Measurements from ENCODE around the gene SLC34A3. TPM values are rescaled to one million over a fixed set of nuclear protein-coding genes. Genes with fewer than 3 reads are reported as not detected.
"Not testable (repeated sequence)": the region's sequence is repeated elsewhere in the genome, so short reads cannot be mapped to it uniquely, and the experiment has no call there.

SLC34A3 gene
- total RNA-seq, 2 donors from 2014 or later = not detected

DNA sequence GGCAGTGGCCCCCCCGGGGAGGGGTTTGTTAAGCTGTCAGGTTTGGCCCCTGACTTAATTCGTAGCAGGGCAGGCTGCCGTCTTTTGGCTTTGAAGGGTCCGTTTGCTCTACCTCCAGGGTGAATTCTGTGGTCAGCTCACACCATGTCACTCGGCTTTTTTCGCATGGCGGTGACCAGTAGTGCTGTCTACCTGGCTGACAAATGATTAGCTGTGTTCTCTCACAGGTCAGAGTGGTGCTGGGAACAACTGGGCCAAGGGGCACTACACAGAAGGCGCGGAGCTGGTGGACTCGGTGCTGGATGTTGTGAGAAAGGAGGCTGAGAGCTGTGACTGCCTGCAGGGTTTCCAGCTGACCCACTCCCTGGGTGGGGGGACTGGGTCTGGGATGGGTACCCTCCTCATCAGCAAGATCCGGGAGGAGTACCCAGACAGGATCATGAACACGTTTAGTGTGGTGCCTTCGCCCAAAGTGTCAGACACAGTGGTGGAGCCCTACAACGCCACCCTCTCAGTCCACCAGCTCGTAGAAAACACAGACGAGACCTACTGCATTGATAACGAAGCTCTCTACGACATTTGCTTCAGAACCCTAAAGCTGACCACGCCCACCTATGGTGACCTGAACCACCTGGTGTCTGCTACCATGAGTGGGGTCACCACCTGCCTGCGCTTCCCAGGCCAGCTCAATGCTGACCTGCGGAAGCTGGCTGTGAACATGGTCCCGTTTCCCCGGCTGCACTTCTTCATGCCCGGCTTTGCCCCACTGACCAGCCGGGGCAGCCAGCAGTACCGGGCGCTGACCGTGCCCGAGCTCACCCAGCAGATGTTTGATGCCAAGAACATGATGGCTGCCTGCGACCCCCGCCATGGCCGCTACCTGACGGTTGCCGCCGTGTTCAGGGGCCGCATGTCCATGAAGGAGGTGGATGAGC is 11.8 kb downstream of the SLC34A3 start:
- peak overlapping the region; percentile 96 to 97 for H3K9ac ChIP-seq (ENCODE audit: low read depth in 2 of 2, low read length in 2 of 2)
- intact Hi-C loops (cut with DNase I) = no loop called here
- peaks cover 10% of the 10 kb centered on the region for H3K36me3 ChIP-seq
- no peaks in the 10 kb centered on the region for H3K27me3 ChIP-seq
- peak overlapping the region; percentile 89 for H3K27ac ChIP-seq
- H3K9me3 ChIP-seq = no peaks in the 10 kb centered on the region
- H3K4me3 ChIP-seq = peak overlapping the region; percentile 96
- H3K4me1 ChIP-seq = peaks cover 20% of the 10 kb centered on the region
- TF ChIP-seq, protein P1, sequence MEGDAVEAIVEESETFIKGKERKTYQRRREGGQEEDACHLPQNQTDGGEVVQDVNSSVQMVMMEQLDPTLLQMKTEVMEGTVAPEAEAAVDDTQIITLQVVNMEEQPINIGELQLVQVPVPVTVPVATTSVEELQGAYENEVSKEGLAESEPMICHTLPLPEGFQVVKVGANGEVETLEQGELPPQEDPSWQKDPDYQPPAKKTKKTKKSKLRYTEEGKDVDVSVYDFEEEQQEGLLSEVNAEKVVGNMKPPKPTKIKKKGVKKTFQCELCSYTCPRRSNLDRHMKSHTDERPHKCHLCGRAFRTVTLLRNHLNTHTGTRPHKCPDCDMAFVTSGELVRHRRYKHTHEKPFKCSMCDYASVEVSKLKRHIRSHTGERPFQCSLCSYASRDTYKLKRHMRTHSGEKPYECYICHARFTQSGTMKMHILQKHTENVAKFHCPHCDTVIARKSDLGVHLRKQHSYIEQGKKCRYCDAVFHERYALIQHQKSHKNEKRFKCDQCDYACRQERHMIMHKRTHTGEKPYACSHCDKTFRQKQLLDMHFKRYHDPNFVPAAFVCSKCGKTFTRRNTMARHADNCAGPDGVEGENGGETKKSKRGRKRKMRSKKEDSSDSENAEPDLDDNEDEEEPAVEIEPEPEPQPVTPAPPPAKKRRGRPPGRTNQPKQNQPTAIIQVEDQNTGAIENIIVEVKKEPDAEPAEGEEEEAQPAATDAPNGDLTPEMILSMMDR (IDR thresholded peaks at IDR 0.05) = no peak
- peak; percentile 23 for DNase-seq

DNA sequence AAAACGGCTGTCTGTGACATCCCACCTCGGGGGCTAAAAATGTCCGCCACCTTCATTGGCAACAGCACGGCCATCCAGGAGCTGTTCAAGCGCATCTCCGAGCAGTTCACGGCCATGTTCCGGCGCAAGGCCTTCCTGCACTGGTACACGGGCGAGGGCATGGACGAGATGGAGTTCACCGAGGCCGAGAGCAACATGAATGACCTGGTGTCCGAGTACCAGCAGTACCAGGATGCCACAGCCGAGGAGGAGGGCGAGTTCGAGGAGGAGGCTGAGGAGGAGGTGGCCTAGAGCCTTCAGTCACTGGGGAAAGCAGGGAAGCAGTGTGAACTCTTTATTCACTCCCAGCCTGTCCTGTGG is 12.5 kb downstream of the SLC34A3 start:
- H3K27ac ChIP-seq; H3K4me3 ChIP-seq; H3K9me3 ChIP-seq; DNase-seq; intact Hi-C loops (cut with DNase I); H3K27me3 ChIP-seq: not testable (repeated sequence)
- peak overlapping the region; percentile 14 to 96 for H3K9ac ChIP-seq (ENCODE audit: low read depth in 2 of 2, low read length in 2 of 2)
- peaks cover 10% of the 10 kb centered on the region for H3K36me3 ChIP-seq
- H3K4me1 ChIP-seq = peaks cover 13% of the 10 kb centered on the region

DNA sequence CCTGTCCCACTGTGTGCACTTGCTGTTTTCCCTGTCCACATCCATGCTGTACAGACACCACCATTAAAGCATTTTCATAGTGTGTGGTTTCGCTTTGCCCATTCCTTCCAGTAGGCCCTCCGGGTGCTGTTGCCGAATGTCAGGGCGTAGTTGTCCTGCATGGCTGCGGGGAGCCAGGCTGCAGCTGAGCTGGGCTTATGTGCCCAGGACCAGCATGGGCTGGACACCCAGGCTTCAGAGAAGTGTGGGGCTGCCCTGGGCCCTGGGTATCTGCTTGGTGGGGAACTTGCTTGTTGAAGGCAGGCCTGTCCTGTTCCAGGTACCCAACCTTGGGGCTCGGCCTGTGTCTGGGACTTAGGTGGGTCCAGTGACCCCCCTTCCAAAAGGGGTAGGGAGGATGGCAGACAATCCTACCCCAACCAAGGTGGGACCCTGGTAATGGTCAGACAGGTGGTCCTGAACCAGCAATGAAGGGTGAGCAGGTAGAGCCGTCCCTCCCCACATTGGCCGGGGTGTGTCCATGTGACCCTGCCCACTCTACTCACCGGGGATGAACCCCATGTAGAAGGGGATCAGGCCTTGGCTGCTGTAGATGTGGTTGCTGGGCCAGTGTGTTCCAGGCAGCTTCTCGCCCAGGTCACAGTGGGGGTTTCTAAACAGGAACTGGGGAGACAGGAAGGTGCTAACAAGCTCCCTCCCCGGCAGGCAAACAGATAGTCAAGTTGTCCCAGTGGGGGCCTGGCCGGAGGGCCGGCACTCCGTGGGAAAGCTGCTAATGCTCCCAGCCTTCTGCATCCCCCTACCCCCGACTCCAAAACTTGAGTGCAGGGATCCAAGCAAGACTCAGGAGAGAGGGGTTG is 13.2 kb downstream of the SLC34A3 start:
- Histone ChIP-seq H3K27me3 (no peaks in the 10 kb centered on the region), H3K9me3 (no peaks in the 10 kb centered on the region), H3K27ac (no peak overlapping the region), H3K4me3 (no peak overlapping the region), H3K9ac (ENCODE audit: low read depth in 2 of 2, low read length in 2 of 2) (peak overlapping the region in 1 of 2 donors; percentile 30), H3K4me1 (peaks cover 13% of the 10 kb centered on the region), H3K36me3 (peaks cover 10% of the 10 kb centered on the region)
- DNase-seq = no peak
- TF ChIP-seq, protein P1 (IDR thresholded peaks at IDR 0.05) = no peak
- intact Hi-C loops (cut with DNase I) = no loop called here

DNA sequence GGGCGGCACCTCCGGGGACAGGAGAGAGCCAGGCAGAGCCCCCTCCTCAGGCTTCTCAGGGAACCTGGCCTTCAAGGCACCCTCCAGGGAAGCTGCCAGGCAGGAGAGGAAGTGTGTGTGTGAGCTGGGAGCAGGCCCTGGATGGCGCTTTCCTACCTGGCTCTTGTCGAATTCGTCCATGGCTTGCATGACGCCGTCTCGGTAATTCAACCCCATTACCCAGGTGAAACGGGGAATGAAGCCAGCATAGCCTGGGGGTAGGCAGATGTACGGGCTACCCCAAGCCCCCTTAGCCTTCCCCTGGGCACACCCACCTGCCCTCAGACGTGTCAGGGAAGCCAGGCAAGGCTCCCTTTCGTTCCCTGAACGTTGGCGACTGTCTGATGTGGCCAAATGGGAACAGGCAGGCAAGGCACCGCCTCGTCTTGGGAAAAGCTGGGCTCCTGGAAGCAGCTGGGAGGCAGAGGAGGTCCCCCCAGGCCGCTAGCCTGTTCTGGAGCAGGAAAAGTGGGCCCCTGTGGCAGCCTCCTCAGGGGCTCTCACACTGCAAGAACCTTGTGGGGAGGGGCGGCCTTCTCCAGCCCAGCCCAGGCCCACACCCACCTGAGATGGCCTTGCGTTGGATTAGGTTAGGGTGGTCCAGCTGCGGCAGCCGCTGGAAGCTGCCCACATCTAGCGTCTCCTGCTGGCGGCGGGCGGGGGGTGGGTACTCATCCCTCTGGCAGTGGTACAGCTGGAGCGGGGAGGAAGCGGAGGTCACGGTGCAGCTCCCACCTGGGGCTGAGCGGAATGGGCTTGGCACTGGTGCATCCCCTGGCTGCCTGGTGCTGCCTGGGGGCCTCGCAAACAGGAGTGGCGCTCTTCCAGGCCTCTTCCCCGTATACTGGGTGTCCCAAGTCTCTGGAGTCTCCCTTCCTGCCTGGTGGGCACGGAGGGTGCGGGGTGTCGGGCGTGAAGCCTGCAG is 14.1 kb downstream of the SLC34A3 start:
- Histone ChIP-seq H3K36me3 (peaks cover 10% of the 10 kb centered on the region), H3K27me3 (no peaks in the 10 kb centered on the region), H3K27ac (no peak overlapping the region), H3K9me3 (no peaks in the 10 kb centered on the region), H3K4me3 (no peak overlapping the region), H3K4me1 (peaks cover 13% of the 10 kb centered on the region), H3K9ac (ENCODE audit: low read depth in 2 of 2, low read length in 2 of 2) (no peak overlapping the region)
- DNase-seq = no peak
- intact Hi-C loops (cut with DNase I) = no loop called here
- TF ChIP-seq, protein P1 (IDR thresholded peaks at IDR 0.05) = no peak

DNA sequence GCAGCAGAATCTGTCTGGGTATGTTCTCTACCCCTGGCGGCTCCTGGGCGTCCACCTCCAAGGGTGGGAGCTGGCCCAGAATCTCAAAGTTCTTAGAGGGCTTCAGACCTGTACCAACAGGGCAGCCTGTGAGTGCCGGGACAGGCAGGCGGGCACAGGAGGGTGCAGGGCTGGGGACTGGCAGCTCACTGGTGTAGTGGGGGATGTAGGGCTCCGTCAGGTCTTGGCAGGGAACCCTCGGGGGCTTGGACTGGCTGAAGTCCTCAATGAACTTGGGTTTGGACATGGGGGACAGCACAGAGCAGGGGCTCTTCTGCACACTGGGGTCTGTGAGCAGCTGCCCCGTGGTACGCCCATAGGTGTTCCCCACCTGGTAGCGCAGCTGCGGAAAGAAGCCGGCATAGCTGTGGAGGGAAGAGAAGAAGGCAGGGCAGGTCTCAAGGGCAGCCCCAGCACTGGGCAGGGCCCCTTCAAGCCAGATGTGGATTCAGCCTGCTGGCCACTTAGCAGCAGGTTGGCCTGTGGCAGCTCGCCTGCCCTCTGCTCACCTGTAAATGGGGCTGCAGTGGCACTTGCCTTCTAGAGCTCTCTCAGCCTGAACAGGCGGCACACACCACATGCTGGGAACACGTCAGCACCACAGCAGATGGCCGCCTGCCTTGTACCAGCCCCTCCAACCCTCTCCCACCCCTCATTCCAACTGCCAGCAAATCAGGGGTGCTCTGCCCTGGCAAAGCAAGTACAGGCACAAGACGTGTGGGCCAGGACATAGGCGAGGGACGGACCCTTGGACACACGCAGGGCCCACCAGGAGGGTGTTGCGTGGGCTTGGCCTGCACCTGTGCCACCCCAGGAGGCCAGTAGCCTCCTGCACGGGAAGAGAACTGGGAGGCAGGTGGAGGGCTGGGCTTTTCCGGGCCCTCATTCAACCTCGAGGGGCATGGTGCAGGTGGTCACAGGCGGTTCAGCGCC is 15.0 kb downstream of the SLC34A3 start:
- H3K36me3 ChIP-seq = peaks cover 10% of the 10 kb centered on the region
- H3K4me1 ChIP-seq = peaks cover 13% of the 10 kb centered on the region
- TF ChIP-seq, protein P1 (IDR thresholded peaks at IDR 0.05) = no peak
- DNase-seq = no peak
- H3K4me3 ChIP-seq = no peak overlapping the region
- intact Hi-C loops (cut with DNase I) = no loop called here
- H3K27me3 ChIP-seq = no peaks in the 10 kb centered on the region
- no peak overlapping the region for H3K9ac ChIP-seq (ENCODE audit: low read depth in 2 of 2, low read length in 2 of 2)
- no peaks in the 10 kb centered on the region for H3K9me3 ChIP-seq
- no peak overlapping the region for H3K27ac ChIP-seq
